LoVo (cell line): ENCODE data around the gene MRPS6.

ENCODE experiments used
- DNase-seq: peaks from one replicate; pipeline ENCODE4 v3.0.0-alpha.2; 2016; ENCODE audit warnings: low spot score

MRPS6 gene

DNA sequence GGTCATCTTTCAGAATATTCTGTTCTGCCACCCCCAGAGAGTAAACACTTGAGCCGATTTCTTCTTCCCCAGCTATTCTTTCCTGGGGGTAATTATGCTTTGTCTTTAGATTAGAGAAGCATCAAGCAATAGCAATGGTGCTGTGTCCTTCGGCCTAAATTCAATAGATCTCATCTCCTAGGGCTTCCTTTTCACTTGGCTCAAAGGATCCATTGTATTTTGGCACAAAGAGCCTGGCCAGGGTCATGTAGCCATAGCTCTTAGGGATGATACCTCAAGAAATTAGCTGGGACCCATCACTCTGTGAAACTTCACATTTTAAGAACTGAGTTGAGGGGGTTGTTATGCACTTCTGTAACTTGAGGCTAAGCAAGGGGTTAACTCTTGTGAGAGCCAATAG is 27.0 kb downstream of the MRPS6 start:
- DNase-seq: no peak

DNA sequence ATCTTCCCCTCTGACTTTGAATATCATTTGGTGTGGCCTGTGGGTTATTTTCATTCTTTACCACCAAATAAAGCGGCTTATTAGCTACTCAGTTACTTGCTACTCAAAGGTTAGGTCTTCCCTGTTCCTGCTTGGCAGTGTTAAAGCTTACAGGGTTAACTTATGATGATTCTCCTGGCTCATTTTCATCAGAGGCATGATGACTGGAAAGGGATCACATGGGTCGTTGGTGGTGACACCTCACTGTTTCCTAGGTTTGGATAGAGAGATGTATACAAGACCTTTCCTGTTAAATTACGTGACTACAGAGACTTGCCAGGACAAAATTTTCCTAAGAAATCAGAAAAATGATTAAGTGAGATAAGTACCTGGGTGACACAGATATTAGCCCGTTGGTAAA is 27.4 kb downstream of the MRPS6 start:
- no peak for DNase-seq

- no peak for DNase-seq
Measured at GRCh38 chr21:34105947-34106541, 32.7 kb downstream of the MRPS6 start.

DNA sequence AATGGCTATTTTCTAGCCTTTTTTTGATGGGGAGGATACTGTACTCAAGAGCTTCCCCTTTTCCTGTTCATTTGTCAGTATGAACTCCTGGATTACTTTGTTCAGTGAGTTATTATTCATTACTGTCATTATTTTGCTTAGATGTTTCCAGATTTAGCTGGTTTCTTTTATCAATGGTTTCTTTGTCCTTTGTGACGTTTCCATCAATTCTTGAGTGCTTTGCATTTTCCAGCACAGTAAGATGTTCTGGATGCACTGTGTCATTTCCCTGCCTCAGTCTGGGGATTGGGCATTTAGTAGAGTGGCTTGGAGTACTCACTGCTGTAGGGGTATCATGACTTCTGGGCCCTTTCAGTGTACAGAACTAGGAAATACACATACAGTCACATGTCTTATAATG is 34.2 kb downstream of the MRPS6 start:
- DNase-seq: no peak

DNA sequence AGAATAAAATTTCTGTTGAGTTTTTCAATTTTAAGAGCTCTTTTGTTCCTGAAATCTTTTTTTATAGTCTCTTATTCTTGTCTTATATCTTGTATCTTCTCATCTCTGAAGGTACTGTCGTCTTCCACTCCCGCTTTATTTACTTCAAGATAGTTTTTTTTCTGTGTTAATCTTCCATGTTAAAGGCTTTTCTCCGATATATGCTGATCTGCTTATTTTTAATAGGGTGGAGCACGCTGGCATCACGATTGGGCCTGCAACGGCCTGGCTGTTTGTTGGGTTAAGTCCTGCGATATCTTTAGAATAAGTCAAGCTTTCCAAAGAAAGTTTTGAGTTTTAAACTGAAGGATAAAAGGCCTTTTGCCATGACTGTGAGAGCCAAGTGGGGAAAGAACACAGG is 35.7 kb downstream of the MRPS6 start:
- DNase-seq: no peak

GRCh38 chr21:34110594-34111202 is 37.3 kb downstream of the MRPS6 start:
- no peak for DNase-seq

DNA sequence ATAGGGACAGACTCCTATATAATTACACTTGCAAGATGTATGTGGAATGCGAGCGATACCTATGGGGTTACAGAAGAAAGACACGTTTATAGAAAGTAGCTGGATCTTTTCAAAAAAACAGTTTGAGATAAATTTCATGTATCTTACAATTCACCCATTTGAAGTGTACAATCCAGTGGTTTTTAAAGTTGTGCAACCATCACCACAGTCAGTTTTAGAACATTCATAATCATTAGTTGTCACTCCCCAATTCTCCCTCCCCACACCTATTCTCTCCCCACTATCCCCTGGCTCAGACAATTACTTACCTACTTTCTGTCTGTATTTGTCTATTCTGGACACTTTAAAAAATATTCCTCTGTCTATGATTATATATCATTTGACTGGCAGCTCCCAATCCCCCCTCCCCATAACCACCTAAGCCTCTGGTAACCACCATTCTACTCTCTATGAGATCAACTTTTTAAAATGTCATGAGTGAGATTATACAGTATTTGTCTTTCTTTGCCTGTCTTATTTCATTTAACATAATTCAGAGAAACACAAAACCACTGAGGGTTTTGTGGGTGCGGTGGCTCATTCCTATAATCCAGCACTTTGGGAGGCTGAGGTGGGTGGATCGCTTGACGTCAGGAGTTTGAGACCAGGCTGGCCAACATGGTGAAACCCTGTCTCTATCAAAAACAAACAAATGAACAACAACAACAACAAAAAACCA is 39.1 kb downstream of the MRPS6 start:
- DNase-seq: no peak

GRCh38 chr21:34113842-34114241 is 40.5 kb downstream of the MRPS6 start:
- DNase-seq: no peak

- DNase-seq: no peak
Measured at GRCh38 chr21:34115160-34115559, 41.8 kb downstream of the MRPS6 start.

DNA sequence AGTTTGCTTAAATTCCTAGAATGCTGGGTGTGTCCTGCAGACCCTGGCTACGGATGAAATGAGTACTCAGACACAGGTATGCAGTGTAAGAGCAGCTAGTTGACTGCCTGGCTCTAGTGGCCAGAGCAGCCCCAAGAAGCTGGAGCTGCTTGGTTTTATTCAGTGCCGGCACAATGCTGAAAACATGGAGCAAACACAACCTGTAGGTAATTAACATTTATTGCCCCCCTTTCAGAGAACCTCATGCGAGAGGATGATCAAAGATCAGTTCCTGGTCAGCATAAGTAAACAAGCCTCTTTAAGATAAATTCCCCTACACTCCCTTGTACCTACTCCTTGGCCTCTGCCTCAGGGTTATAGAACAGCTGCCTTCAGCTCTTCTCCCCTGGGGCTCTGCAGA is 43.2 kb downstream of the MRPS6 start:
- DNase-seq: peak; percentile 37

- no peak for DNase-seq
Measured at GRCh38 chr21:34120867-34121266, 47.5 kb downstream of the MRPS6 start.

- no peak for DNase-seq
Measured at GRCh38 chr21:34122047-34122446, 48.7 kb downstream of the MRPS6 start.

DNA sequence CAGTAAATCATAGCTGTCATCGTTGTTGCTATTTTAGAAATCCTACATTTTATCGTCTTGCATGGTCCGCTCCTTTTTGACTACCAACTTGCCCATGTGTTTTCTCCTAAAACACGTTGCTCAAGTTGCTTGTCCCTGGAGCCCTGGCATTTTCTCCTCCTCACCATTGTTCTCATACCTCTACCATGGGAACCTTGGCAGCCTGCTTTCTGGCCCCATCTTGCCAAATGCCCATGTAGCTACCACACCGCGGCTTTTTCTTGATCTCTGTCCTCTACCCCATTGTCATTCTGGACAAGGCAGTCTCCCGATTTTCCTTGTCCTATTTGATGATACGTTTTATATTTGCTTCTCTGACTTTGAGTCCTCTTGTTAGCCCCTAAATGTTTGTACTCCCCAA is 50.2 kb downstream of the MRPS6 start:
- DNase-seq: no peak

DNA sequence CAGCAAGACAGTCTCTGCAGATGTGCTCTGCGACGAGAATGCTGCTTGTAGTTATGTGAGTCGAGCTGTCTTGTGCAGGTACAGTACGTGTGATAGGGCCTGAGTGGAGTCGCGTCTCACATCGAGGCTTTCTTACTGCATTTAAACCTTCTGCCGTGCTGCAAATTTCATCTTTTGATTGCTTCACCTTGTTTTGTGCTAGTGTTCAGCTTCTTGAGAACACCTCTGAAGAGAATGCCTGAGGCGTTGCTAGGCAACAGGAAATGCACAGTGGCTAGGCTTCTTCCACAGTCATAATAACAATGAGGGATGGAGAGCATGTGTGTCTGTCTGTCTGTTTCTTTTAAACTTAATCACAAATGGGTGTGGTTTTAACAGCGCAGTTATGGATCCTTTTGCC is 52.9 kb downstream of the MRPS6 start:
- no peak for DNase-seq

DNA sequence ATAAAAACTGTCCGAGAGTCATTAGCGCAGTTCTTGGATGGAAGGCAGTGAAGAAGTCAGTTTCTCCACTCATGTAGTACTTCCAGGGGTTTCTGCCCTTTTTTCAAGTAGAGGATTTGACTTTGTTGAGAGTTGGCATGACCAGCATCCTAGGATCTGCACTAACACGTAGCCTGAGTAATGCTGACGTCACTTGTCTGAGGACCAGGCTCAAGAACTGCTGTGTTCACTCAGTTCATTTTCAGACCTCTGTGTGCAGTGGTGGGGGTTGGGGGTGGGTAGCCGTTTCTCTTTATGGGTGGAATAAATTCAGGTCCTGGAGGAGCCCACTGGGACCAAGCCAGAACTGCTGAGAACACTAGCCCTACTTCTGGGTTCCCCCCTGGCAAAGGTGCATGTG is 53.3 kb downstream of the MRPS6 start:
- no peak for DNase-seq

DNA sequence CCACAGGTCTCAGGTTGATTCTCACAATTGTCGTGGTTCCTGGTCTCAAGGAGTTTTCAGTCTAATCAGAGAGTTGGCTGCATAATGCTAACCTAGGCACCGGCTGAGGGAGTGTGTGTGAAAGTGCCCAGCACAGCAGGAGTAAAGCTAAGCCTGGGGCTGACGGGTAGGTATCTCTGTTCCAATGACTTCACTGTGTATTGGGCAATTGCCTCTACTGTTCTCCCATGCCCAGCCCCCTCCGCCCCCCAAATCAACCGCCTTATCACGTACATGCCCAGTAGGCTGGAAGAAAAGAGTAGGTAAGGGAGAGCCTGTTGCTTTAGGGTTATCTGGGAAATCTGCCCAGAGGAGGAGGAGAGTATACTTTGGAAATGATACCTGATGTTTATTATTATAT is 54.7 kb downstream of the MRPS6 start:
- no peak for DNase-seq

DNA sequence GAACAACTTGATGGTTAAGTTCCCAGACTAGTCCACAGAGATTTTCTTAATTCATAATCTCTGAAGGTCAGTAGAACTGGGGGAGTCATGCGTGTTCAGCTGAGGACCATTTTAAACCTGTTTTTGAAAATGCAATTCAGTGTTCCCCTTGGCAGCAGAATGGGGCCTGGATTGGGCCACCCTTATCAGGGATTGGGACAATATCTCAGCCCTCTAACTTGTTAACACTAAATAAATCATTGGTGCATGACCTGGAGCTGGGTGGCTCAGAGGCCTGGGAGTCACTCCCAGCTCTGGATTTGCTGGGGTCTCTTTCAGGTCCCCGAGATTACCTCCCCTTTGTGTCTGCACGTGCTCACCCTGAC is 55.3 kb downstream of the MRPS6 start:
- DNase-seq: no peak

GRCh38 chr21:34129039-34129891 is 55.9 kb downstream of the MRPS6 start:
- no peak for DNase-seq

DNA sequence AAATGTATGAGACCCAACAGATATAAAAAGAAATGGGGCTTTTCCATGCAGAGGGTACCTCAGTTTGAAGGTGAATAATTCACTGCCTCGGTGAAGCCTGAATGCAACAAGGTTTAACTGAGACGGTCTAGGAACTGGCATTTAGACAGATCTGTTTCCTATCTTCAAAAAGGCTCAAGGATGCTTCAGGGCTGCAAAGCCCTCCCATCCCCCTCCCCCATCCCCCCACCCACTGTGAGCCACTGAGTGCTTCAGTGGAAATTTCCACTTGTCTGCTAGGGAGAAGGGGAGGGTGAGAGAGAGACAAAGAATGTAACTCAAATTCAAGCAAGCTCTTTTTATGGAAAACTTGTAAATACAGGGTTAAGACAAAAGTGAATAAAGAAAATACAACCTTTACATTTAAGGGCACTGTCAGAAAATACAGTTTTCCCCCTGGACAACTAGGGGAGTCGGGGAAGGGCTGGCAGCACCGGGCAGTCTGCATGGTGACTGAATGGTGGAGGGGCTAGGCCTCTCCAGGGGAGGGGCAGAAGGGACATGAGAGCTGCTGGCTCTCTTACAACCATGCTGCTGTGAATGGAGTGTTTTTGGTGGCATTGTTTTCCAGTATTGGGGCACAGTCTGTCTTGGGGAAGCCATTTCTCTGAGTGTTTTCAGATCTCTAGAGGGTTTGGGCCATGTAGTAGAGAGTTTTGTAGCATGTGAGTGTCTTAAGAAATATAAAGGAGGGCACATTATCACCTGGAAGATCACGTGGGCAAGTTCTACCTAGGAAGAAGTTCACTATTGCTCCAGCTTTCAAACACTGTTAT is 56.7 kb downstream of the MRPS6 start:
- DNase-seq: no peak

DNA sequence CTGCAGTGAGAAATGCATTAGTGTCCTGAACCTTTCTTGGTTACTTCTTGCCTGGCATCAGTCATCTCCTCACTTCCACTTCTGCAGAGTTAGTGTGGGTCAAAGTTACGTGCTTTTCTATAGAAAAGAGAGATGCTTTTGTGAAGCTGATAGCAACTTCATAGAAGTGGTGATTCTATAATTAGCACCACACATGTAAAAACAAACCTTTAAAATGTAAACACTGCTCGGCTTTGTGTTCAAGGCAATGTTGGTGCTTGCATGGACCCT is 57.3 kb downstream of the MRPS6 start:
- no peak for DNase-seq

DNA sequence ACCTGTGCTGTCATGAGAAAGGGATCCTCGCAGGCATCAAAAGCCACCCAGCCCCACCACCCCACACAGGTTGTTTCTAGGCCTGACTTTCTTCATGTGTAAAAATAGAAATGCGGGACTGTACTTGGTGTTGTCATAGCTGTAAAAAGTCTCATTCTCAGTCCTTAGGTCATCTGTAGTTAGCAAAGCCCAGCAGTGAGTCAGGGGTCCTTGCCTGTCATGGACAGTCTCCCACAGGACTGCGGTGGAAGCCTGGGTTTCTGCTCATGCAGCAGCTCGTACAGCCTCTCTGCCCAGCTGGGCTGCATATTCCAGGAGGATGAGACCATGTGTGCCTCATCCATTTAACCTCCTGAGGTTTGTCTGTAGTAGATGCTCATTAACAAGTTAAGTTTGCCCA is 58.2 kb downstream of the MRPS6 start:
- DNase-seq: no peak

DNA sequence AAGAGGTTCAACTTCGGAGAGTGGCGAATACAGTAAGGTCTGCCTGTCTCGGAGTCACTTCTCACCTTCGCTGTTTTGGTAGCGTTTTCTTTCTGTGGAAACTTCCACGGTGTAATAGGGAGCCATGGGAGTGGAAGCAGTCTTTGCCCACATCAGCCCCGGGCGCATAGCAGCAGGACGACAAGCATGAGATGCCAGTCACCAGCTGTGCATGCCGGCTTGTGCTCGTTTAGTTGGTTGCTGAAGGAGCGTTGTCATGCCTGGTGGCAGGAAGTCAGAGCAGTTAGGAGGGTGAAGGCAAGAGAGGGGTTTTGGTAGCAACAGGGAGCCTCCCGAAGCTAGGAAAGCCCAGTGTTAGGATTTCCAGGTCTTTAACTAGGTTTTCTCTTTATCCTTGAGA is 58.8 kb downstream of the MRPS6 start:
- no peak for DNase-seq
